ENCODE results near the gene NPTX2.

Gene NPTX2

DNA sequence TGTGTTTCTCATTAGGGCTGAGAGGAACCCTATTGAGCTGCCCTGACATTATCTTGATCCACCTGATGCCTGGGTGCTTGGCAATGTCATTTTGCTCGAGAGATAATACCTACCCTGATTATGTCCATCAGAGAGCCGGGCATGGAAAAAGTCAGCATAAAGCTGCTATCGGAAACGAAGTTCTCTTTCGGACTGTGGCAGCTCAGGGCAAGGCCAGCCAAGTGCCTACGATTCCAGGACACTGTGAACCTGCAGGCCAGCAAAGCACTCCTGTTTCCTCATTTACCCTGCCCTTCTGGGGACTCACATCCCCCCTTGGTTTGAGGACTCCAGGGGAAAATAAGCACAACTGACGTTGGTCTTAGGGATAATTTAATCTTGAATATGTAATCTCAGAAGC is 25.2 kb upstream of the NPTX2 start:
- Histone ChIP-seq H3K4me3 (ENCODE audit: low read depth, low read length) (no peak overlapping the region), H3K4me1 (ENCODE audit: control insufficient read depth, insufficient read depth, low read length, unreplicated experiment) (no peaks in the 10 kb centered on the region), H3K27me3 (ENCODE audit: insufficient read depth, low read length) (peaks cover 40% of the 10 kb centered on the region), H3K27ac (ENCODE audit: low read depth, low read length) (no peak overlapping the region), H3K79me2 (ENCODE audit: control insufficient read depth, insufficient read depth, low read length, unreplicated experiment) (no peaks in the 10 kb centered on the region), H2AFZ (ENCODE audit: low read length, unreplicated experiment) (no peak overlapping the region), H3K36me3 (ENCODE audit: insufficient read depth, low read length) (no peaks in the 10 kb centered on the region)

DNA sequence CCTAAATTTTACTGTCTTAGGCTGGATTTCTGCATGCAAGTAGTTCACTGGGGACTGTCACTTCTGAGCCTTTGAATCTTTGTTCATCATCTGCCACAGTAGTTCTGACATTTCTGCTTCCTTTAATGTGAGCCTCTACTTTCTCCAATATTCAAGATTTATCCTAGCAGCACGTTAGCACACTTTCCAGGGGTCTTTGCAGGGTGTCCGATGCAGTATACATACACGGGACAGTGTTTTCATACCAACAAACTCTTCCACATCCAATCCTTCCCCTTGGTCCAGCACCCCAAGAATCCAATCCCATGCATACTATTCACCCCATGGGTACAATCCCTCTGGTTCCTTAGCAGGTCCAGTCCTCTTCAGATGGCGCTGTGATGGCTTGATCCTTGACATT is 22.7 kb upstream of the NPTX2 start:
- H3K79me2 ChIP-seq (ENCODE audit: control insufficient read depth, insufficient read depth, low read length, unreplicated experiment): no peaks in the 10 kb centered on the region
- H3K4me3 ChIP-seq (ENCODE audit: low read depth, low read length): no peak overlapping the region
- H3K36me3 ChIP-seq (ENCODE audit: insufficient read depth, low read length): no peaks in the 10 kb centered on the region
- no peak overlapping the region for H2AFZ ChIP-seq (ENCODE audit: low read length, unreplicated experiment)
- peaks cover 49% of the 10 kb centered on the region for H3K27me3 ChIP-seq (ENCODE audit: insufficient read depth, low read length)
- no peak overlapping the region for H3K27ac ChIP-seq (ENCODE audit: low read depth, low read length)
- H3K4me1 ChIP-seq (ENCODE audit: control insufficient read depth, insufficient read depth, low read length, unreplicated experiment): no peaks in the 10 kb centered on the region

DNA sequence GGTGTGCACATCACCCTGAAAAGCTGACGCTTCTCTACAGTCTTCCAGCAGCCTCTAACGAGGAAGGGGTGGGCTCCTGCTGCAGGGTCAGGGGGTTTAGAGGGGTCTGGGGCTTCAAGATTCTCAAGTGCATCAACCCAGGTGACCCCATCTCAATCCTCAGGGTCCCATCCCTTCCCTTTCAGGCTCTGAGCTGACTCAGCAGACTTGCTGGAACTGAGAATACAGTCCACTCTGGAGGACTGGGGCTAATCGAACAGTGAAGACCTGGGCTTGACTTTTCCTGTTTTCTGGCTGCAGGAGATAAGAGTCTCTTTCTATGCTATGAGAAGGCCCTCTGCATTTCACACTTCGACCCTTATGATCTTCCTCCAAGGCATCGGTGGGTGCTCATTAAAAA is 22.3 kb upstream of the NPTX2 start:
- Histone ChIP-seq H3K36me3 (ENCODE audit: insufficient read depth, low read length) (no peaks in the 10 kb centered on the region), H3K27ac (ENCODE audit: low read depth, low read length) (no peak overlapping the region), H3K27me3 (ENCODE audit: insufficient read depth, low read length) (peaks cover 51% of the 10 kb centered on the region)

DNA sequence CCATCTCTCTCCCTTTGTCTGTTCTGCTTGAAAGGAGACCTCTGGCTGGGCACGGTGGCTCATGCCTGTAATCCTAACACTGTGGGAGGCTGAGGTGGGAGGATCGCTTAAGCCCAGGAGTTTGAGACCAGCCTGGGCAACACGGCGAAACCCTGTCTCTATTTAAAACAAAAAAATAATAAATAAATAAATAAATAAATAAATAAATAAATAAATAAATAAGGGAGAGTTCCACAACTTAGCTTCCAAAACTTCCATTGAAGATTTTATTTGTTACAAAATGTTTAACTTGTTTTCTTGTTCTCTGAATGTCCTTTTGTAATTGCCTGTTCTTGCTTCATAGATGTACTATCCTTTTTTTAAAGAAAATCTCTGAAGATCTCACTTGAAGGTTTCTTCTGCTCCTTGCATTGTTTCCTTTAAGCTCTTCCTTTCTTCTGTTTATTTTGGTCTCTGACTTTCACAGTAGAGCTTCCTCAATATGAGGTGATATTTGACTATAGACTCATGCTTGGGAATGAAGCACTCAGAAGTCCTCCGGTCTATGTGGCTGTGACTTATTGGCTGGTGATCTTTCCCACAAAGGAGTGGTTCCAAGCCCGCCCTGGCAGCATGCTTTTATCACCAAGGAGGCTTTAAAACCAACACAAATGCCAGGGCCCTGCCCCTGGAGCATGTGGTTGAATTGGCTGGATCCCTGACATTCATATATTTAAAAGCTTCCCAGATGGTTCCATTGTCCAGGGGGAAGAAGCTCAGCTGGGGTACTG is 18.1 kb upstream of the NPTX2 start:
- Histone ChIP-seq H2AFZ (ENCODE audit: low read length, unreplicated experiment) (no peak overlapping the region), H3K79me2 (ENCODE audit: control insufficient read depth, insufficient read depth, low read length, unreplicated experiment) (no peaks in the 10 kb centered on the region), H3K36me3 (ENCODE audit: insufficient read depth, low read length) (no peaks in the 10 kb centered on the region), H3K27ac (ENCODE audit: low read depth, low read length) (no peak overlapping the region), H3K4me1 (ENCODE audit: control insufficient read depth, insufficient read depth, low read length, unreplicated experiment) (no peaks in the 10 kb centered on the region), H3K4me3 (ENCODE audit: low read depth, low read length) (no peak overlapping the region), H3K27me3 (ENCODE audit: insufficient read depth, low read length) (peaks cover 71% of the 10 kb centered on the region)

More for the DNA sequence above, 22.3 kb upstream of the NPTX2 start:
- H3K4me1 ChIP-seq (ENCODE audit: control insufficient read depth, insufficient read depth, low read length, unreplicated experiment): no peaks in the 10 kb centered on the region
- no peak overlapping the region for H3K4me3 ChIP-seq (ENCODE audit: low read depth, low read length)
- no peaks in the 10 kb centered on the region for H3K79me2 ChIP-seq (ENCODE audit: control insufficient read depth, insufficient read depth, low read length, unreplicated experiment)
- H2AFZ ChIP-seq (ENCODE audit: low read length, unreplicated experiment): no peak overlapping the region

DNA sequence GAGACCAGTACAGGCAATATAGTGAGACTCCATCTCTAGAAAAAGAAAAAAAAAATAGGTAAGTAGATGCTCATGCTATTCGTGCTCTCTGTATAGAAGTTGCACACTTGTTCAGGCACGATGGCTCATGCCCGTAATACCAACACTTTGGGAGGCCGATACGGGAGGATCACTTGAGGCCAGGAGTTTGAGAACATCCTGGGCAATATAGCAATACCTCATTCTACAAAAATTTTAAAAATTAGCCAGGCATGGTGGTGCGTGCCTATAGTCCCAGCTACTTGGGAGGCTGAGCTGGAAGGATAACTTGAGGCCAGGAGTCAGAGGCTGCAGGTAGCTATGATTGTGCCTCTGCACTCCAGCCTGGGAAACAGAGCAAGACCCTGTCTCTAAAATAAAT is 17.2 kb upstream of the NPTX2 start:
- H3K4me1 ChIP-seq (ENCODE audit: control insufficient read depth, insufficient read depth, low read length, unreplicated experiment): no peaks in the 10 kb centered on the region
- H2AFZ ChIP-seq (ENCODE audit: low read length, unreplicated experiment): no peak overlapping the region
- H3K27ac ChIP-seq (ENCODE audit: low read depth, low read length): no peak overlapping the region
- H3K27me3 ChIP-seq (ENCODE audit: insufficient read depth, low read length): peaks cover 71% of the 10 kb centered on the region
- H3K79me2 ChIP-seq (ENCODE audit: control insufficient read depth, insufficient read depth, low read length, unreplicated experiment): no peaks in the 10 kb centered on the region
- no peaks in the 10 kb centered on the region for H3K36me3 ChIP-seq (ENCODE audit: insufficient read depth, low read length)
- no peak overlapping the region for H3K4me3 ChIP-seq (ENCODE audit: low read depth, low read length)

DNA sequence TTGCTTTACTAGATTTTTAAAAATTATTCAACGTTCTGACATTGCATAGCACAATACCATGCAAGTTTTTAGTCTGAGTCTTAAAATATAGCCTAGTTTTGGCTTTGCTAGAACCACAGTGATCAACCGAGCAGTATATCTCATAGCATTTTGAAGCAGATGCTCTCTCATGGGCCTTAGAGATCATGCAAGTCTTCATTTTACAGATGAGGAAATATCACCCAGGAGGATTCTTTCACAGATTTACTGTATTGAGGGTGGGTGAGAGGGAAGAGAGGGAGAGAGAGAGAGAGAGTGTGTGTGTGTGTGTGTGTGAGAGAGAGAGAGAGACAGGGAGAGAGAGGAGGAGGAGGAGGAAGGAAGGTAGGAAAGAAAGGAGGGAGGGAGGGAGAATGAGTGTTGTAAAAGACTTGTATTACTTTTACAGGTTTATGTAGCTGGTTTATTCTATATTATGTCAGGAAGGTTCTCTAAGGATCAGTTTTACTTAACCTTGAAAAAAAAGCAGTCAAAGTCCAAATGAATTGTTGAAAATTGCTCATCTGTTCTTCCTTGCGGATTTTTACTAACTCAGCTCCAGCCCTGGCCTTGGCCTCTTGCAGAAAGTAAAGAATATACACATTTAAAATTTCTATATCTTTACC is 14.2 kb upstream of the NPTX2 start:
- Histone ChIP-seq H3K4me1 (ENCODE audit: control insufficient read depth, insufficient read depth, low read length, unreplicated experiment) (no peaks in the 10 kb centered on the region), H3K27me3 (ENCODE audit: insufficient read depth, low read length) (peaks cover 82% of the 10 kb centered on the region), H3K27ac (ENCODE audit: low read depth, low read length) (no peak overlapping the region), H3K36me3 (ENCODE audit: insufficient read depth, low read length) (no peaks in the 10 kb centered on the region), H2AFZ (ENCODE audit: low read length, unreplicated experiment) (no peak overlapping the region), H3K4me3 (ENCODE audit: low read depth, low read length) (no peak overlapping the region), H3K79me2 (ENCODE audit: control insufficient read depth, insufficient read depth, low read length, unreplicated experiment) (no peaks in the 10 kb centered on the region)

DNA sequence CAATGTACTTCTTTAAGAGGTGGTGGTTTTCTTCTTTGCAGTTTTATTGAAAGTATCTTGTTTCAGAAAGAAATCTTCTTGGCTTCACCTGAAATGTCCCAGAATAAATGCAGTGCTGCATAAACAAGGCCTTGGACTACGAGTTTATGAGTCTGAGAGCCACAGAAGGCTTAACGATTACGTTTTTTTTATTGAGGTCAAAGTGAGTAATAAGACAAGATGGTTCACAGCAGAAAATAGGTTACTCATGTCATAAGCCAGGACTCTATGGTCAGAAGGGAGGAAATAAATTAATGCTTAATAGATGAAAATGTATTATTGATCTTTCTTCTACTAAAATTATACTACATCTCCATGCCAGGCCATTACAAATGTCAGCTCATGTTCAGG is 13.7 kb upstream of the NPTX2 start:
- Histone ChIP-seq H3K4me3 (ENCODE audit: low read depth, low read length) (no peak overlapping the region), H3K36me3 (ENCODE audit: insufficient read depth, low read length) (no peaks in the 10 kb centered on the region), H3K27ac (ENCODE audit: low read depth, low read length) (no peak overlapping the region), H3K79me2 (ENCODE audit: control insufficient read depth, insufficient read depth, low read length, unreplicated experiment) (no peaks in the 10 kb centered on the region), H3K27me3 (ENCODE audit: insufficient read depth, low read length) (peaks cover 82% of the 10 kb centered on the region), H2AFZ (ENCODE audit: low read length, unreplicated experiment) (no peak overlapping the region), H3K4me1 (ENCODE audit: control insufficient read depth, insufficient read depth, low read length, unreplicated experiment) (no peaks in the 10 kb centered on the region)

DNA sequence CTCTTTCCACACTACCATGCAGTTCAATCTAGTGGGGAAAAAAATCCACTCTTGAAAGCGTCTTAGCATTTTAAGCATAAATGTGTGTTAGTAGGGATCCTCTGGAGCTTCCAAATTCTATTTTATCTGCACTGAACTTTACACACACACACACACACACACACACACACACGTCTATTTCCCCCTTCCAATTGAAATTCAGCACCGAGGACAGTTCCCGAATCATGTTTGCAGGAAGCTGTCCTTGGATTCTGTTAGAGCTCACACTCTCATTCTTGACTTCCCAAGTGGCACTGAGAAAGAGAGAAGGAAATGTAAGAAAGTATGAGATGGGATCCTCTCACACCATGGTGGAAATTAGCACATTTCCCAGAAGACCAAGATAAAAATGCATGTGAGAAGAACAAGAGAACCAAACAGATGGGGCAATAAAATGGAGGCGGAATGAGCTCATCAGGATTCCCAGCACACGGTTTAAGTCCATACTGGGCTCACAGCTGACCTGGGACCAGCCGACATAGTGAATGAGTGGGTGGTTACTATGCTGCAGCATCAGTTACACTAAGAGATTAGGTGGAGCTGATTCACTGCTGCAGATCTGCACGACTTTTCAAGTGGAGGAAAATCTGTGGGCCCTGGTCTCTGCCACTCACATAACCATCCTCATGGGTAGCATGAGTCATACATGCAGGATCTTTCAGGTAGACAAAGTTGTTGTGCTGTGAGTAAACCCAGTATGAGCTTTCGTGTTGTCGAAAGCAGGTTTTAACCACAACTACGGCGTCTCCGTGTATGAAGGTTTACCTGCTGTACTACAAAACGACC is 3.3 kb upstream of the NPTX2 start:
- Histone ChIP-seq H3K27ac (ENCODE audit: low read depth, low read length) (no peak overlapping the region), H3K4me3 (ENCODE audit: low read depth, low read length) (no peak overlapping the region), H3K36me3 (ENCODE audit: insufficient read depth, low read length) (no peaks in the 10 kb centered on the region), H2AFZ (ENCODE audit: low read length, unreplicated experiment) (no peak overlapping the region), H3K27me3 (ENCODE audit: insufficient read depth, low read length) (peaks cover 90% of the 10 kb centered on the region), H3K4me1 (ENCODE audit: control insufficient read depth, insufficient read depth, low read length, unreplicated experiment) (no peaks in the 10 kb centered on the region), H3K79me2 (ENCODE audit: control insufficient read depth, insufficient read depth, low read length, unreplicated experiment) (no peaks in the 10 kb centered on the region)

DNA sequence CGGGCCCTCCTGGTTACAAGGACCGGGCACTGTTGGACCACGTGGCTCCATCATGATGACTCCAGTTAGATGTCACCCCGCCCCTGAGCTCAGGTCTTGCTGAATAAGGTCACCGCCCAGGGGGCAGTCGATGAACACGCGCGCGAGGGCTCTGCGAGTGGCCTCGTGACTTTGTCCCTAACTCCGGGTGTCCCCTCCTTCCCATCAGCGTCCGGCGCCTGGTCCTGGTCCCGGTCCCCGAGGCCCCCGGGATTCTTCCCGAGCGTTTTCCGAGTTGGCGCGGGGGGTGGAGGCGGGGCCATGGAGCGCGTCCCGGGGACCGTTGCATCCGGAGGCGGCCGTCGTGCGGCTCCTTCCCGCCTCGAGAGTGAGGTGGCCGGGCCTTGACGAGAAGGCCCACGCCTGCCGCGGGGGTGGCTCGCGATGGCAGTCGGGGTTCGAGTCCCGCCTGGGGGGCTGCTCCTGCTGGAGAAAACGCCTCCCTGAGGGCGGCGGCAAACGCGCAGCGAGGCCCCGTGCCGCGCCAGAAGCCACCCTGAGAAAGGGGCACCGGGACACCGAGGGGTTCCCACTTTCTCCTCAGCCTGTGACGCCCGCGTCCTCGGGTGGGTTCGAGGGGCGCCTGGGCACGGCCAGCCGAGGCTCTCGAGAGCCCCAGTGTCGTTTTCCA is 569 bp upstream of the NPTX2 start:
- Histone ChIP-seq H3K27ac (ENCODE audit: low read depth, low read length) (no peak overlapping the region), H3K79me2 (ENCODE audit: control insufficient read depth, insufficient read depth, low read length, unreplicated experiment) (no peaks in the 10 kb centered on the region), H3K27me3 (ENCODE audit: insufficient read depth, low read length) (peaks cover 76% of the 10 kb centered on the region), H3K4me3 (ENCODE audit: low read depth, low read length) (peak overlapping the region; percentile 69; the same call in 1 of the 2 replicates), H3K4me1 (ENCODE audit: control insufficient read depth, insufficient read depth, low read length, unreplicated experiment) (peaks cover 4% of the 10 kb centered on the region), H3K36me3 (ENCODE audit: insufficient read depth, low read length) (no peaks in the 10 kb centered on the region), H2AFZ (ENCODE audit: low read length, unreplicated experiment) (peak overlapping the region; percentile 12)

DNA sequence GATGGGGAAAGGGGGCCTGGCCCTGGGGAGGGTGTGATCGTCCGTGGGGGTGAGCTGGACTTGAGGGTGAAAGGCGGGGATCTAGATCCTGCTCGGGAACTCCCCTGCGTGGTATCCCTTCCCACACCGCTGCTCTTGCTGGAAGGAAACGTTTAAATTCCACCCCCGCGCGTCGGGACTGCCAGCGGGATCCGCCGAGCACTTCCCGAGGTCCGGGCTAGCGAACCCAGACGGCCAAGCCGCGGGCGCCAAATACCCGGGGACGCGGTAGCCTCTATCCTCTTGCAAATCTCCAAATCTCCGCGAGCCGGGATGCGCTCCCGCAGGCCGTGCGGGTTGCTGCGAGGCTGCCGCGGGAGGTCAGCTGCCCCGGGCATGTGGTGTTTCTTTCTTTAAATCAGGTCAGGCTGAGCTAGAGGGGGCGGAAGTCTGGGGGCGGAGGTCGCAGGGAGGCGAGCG is 904 bp downstream of the NPTX2 start:
- no peaks in the 10 kb centered on the region for H3K36me3 ChIP-seq (ENCODE audit: insufficient read depth, low read length)
- H3K27ac ChIP-seq (ENCODE audit: low read depth, low read length): no peak overlapping the region
- H3K79me2 ChIP-seq (ENCODE audit: control insufficient read depth, insufficient read depth, low read length, unreplicated experiment): no peaks in the 10 kb centered on the region
- H2AFZ ChIP-seq (ENCODE audit: low read length, unreplicated experiment): peak overlapping the region; percentile 50
- peaks cover 65% of the 10 kb centered on the region for H3K27me3 ChIP-seq (ENCODE audit: insufficient read depth, low read length)
- peak overlapping the region; percentile 69 for H3K4me3 ChIP-seq (ENCODE audit: low read depth, low read length)
- H3K4me1 ChIP-seq (ENCODE audit: control insufficient read depth, insufficient read depth, low read length, unreplicated experiment): peaks cover 4% of the 10 kb centered on the region
